Ascending aorta (tissue), 2 donors: Measurements from ENCODE around the gene CHN2. TPM values are rescaled to one million over a fixed set of nuclear protein-coding genes. Genes with fewer than 3 reads are reported as not detected.

Experiments
- DNase-seq, 2 donors: peaks; one replicate each; pipeline ENCODE4 v3.0.0-alpha.2; 2019; ENCODE audit warnings: low spot score in 2 of 2
- H3K27ac ChIP-seq, 2 donors: fragments of 200-600 bp; sonication (generic); one replicate each; pipeline ENCODE4 v1.5.1; 2016 to 2017; ENCODE audit warnings: mild to moderate bottlenecking in 1 of 2
- H3K27me3 ChIP-seq: fragments of 200-600 bp; sonication (generic); one replicate; pipeline ENCODE4 v1.5.1; 2017
- H3K36me3 ChIP-seq, 2 donors: fragments of 200-600 bp; sonication (generic); one replicate each; pipeline ENCODE4 v1.5.1; 2016
- H3K4me1 ChIP-seq, 2 donors: fragments of 200-600 bp; sonication (generic); one replicate each; pipeline ENCODE4 v1.5.1; 2016 to 2017; ENCODE audit warnings: mild to moderate bottlenecking in 1 of 2
- H3K4me3 ChIP-seq, 2 donors: fragments of 200-600 bp; sonication (generic); one replicate each; pipeline ENCODE4 v1.5.1; 2016 to 2017; ENCODE audit warnings: mild to moderate bottlenecking in 1 of 2
- H3K9me3 ChIP-seq, 2 donors: fragments of 200-600 bp; sonication (generic); one replicate each; pipeline ENCODE4 v1.5.1; 2016
- CTCF ChIP-seq, 3 experiments: fragments of 200-600 bp in 2 of 3; fragments of 450-650 bp in 1 of 3; sonication (generic) in 2 of 3; IDR thresholded peaks; one replicate each; pipeline ENCODE4 v1.5.1; 2016 to 2019; ENCODE audit warnings: antibody characterized with exemption in 3 of 3, mild to moderate bottlenecking in 1 of 3, moderate library complexity in 1 of 3
- intact Hi-C: fragments of 100-400 bp; cut with DNase I; formaldehyde crosslinking; loops from one replicate; pipeline ENCODE4 v1.15.1; 2023
- total RNA-seq: library from RNA; depleted of rRNA; stranded (reverse); fragments of >200 nt; gene quantifications from one replicate; pipeline ENCODE4 v1.1.0, GENCODE V29; 2016

Gene CHN2
- total RNA-seq, 1 donor from 2014 or later: 8.7 TPM

- no peak overlapping the region for H3K4me3 ChIP-seq
- H3K27ac ChIP-seq: peak overlapping the region in 1 of 2 donors; percentile 6
- intact Hi-C loops: no loop called here
- no peak for DNase-seq
- no peaks in the 10 kb centered on the region for H3K4me1 ChIP-seq
- H3K9me3 ChIP-seq: no peaks in the 10 kb centered on the region
- no peaks in the 10 kb centered on the region for H3K36me3 ChIP-seq
- TF ChIP-seq CTCF (IDR thresholded peaks at IDR 0.05): no peak
- H3K27me3 ChIP-seq: no peaks in the 10 kb centered on the region
Measured at GRCh38 chr7:29372351-29373090, 177.9 kb downstream of the CHN2 start.

GRCh38 chr7:29375641-29376562 is 181.3 kb downstream of the CHN2 start:
- H3K36me3 ChIP-seq: no peaks in the 10 kb centered on the region
- no peak overlapping the region for H3K27ac ChIP-seq
- intact Hi-C loops: no loop called here
- DNase-seq: no peak
- H3K4me3 ChIP-seq: no peak overlapping the region
- H3K4me1 ChIP-seq: no peaks in the 10 kb centered on the region
- no peaks in the 10 kb centered on the region for H3K9me3 ChIP-seq
- no peak for TF ChIP-seq CTCF (IDR thresholded peaks at IDR 0.05)
- no peaks in the 10 kb centered on the region for H3K27me3 ChIP-seq

- H3K4me3 ChIP-seq: no peak overlapping the region
- no peaks in the 10 kb centered on the region for H3K4me1 ChIP-seq
- intact Hi-C loops: no loop called here
- no peak for TF ChIP-seq CTCF (IDR thresholded peaks at IDR 0.05)
- no peaks in the 10 kb centered on the region for H3K9me3 ChIP-seq
- H3K27ac ChIP-seq: no peak overlapping the region
- H3K36me3 ChIP-seq: no peaks in the 10 kb centered on the region
- no peak for DNase-seq
- H3K27me3 ChIP-seq: no peaks in the 10 kb centered on the region
Measured at GRCh38 chr7:29377718-29378117, 183.1 kb downstream of the CHN2 start.

- intact Hi-C loops: no loop called here
- no peak for DNase-seq
- H3K9me3 ChIP-seq: no peaks in the 10 kb centered on the region
Measured at GRCh38 chr7:29379551-29379950, 185.0 kb downstream of the CHN2 start.

More at GRCh38 chr7:29379551-29379950, 185.0 kb downstream of the CHN2 start:
- H3K4me1 ChIP-seq: no peaks in the 10 kb centered on the region
- H3K27me3 ChIP-seq: no peaks in the 10 kb centered on the region
- no peak overlapping the region for H3K4me3 ChIP-seq
- no peaks in the 10 kb centered on the region for H3K36me3 ChIP-seq
- no peak for TF ChIP-seq CTCF (IDR thresholded peaks at IDR 0.05)
- H3K27ac ChIP-seq: no peak overlapping the region
